Muscle layer of duodenum (tissue), 2 donors: ENCODE measurements around the gene UBR4.
"Not testable (repeated sequence)": the region's sequence is repeated elsewhere in the genome, so short reads cannot be mapped to it uniquely, and the experiment has no call there.

Experiments
- H3K27ac ChIP-seq: one replicate; pipeline ENCODE4 v1.7.0; 2013; ENCODE audit warnings: mild to moderate bottlenecking, low read length
- H3K27me3 ChIP-seq: one replicate; pipeline ENCODE4 v1.7.0; 2013; ENCODE audit warnings: low read depth, mild to moderate bottlenecking, control low read depth, low read length
- H3K36me3 ChIP-seq, 2 donors: one replicate each; pipeline ENCODE4 v1.7.0; 2013; ENCODE audit warnings: low read length in 2 of 2, control low read depth in 1 of 2, mild to moderate bottlenecking in 1 of 2; ENCODE audit not compliant: insufficient read depth in 2 of 2, control insufficient read depth in 1 of 2
- H3K4me1 ChIP-seq, 2 donors: one replicate each; pipeline ENCODE4 v1.7.0; 2013; ENCODE audit warnings: low read length in 2 of 2, mild to moderate bottlenecking in 2 of 2, control low read depth in 1 of 2, moderate library complexity in 1 of 2; ENCODE audit not compliant: insufficient read depth in 2 of 2, control insufficient read depth in 1 of 2
- H3K4me3 ChIP-seq, 2 donors: one replicate each; pipeline ENCODE4 v1.7.0; 2013; ENCODE audit warnings: low read length in 2 of 2, low read depth in 1 of 2, mild to moderate bottlenecking in 1 of 2
- H3K9me3 ChIP-seq, 2 donors: one replicate each; pipeline ENCODE4 v1.7.0; 2013; ENCODE audit warnings: low read length in 2 of 2, control low read depth in 1 of 2, mild to moderate bottlenecking in 1 of 2; ENCODE audit not compliant: control insufficient read depth in 1 of 2
- donor health status: healthy.

Gene UBR4

DNA sequence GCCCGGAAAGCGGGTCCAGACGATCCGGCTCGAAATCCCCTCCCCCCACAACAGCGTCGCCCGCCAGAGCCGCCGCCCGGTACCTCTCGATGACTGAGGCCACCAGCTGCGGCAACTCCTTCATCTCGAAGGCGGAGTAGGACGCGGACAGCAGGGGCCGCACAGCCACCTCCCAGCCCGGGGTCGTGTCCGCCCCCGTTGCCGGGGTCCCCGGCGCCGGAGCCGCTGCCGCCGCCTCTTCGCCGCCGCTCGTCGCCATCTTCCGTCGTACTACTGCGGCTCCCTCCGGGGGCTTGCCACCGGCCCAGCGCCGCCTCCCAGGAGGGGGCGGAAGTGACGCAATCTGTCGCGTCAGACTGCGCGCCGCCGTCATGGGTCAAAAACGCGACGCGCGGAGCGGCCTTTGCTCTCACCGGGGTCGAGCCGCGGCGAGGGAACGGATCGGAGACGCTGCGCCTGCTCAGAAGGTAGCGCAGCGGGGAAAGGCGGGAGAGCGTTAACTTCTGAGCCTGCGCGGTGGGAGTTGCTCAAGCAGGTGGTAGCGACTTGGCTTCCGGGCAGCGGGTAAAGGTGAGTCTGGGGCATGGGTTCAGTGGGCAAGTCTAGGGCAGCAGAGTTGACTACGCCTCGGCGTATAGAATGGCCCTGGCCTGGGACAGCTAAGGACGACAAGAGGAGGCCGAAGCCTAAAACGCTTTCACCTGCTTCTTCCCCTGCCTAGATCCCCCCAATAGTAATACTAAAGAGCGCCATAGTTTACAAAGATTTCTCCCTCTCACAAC lies at the start of gene UBR4:
Gene UBR4, minus strand, starts transcription at position 277 of the 782 bp plus-strand sequence. Its CDS starts 18 bp downstream, at position 259.
- Histone ChIP-seq H3K9me3 (no peaks in the 10 kb centered on the region), H3K27ac (peak within 1 kb of the TSS; percentile 95), H3K4me3 (peak within 1 kb of the TSS; percentile 87 to 93), H3K36me3 (peaks cover 5 to 19% of the 10 kb centered on the region in 2 donors), H3K4me1 (peaks cover 18 to 53% of the 10 kb centered on the region in 2 donors), H3K27me3 (no peaks in the 10 kb centered on the region)

DNA sequence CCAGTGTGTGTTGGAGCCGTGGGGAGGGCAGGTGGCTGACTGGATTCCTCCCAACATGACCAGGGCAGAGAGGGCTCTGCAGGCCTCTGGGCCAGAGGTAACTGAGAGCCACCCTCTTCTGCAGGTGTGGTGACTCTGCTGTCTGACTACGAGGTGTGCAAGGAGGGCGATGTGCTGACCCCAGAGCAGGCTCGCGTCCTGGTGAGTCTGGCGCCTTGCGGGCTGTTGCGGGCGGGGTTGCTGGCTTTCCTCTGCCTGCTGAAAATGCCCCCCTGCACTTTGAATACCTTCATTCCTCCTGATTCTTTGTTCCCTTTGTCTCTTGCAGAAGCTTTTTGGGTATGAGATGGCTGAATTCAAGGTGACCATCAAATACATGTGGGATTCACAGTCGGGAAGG lies 48.3 kb upstream of the UBR4 start:
- Histone ChIP-seq H3K36me3 (peaks cover 33 to 54% of the 10 kb centered on the region in 2 donors), H3K27ac (no peak overlapping the region)

DNA sequence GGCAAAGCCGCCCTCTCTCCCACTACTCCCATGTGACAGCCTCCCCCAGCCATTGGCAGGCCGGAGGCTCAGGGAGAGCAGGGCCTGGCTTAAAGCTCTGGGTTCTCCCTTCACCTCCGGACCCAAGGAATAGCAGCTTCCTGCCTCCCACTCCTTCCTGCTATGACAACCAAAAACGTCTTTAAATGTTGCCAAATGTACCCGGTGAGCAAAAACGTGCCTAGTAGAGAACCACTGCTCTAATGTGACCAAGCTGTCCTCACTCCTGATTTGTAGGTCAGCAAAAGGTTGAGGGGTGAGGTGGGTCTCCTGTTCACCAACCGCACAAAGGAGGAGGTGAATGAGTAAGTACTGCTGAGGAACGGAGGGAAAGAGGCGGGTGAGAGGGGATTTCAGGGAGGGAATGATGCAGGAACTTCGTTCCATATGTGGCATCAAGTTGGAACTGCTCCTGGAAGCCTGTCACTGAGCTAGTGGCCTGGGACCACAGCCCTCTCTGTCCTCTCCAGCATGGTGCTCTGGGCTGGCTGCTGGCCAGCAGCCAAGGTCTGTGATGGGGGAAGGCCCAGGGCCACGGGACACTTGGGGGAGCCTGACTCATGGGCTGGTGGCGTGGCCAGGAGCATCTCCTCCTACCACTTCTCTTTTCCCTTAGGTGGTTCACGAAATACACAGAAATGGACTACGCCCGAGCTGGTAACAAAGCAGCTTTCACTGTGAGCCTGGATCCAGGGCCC lies 47.3 kb upstream of the UBR4 start:
- Histone ChIP-seq H3K9me3 (no peaks in the 10 kb centered on the region), H3K4me1 (peaks cover 7 to 17% of the 10 kb centered on the region in 2 donors), H3K27ac (no peak overlapping the region), H3K27me3 (no peaks in the 10 kb centered on the region), H3K36me3 (peaks cover 33 to 54% of the 10 kb centered on the region in 2 donors), H3K4me3 (no peak overlapping the region)

More for the DNA sequence above, 48.3 kb upstream of the UBR4 start:
- H3K4me3 ChIP-seq = no peak overlapping the region
- H3K27me3 ChIP-seq = no peaks in the 10 kb centered on the region
- H3K4me1 ChIP-seq = peaks cover under 1 to 7% of the 10 kb centered on the region in 2 donors
- H3K9me3 ChIP-seq = no peaks in the 10 kb centered on the region

DNA sequence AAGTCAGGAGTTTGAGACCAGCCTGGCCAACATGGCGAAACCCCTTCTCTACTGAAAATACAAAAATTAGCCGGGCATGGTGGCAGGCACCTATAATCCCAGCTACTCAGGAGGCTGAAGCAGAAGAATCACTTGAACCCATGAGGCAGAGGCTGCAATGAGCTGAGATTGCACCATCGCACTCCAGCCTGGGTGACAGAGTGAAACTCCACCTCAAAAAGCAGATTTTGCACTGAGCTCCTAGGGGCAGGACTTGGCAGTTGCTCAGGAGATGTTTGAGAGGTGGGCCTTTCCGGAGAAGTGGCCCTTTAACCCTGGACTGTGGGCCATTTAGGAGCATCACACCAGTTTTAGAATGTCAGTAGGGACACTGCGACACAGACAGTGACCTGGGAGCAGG lies 46.2 kb upstream of the UBR4 start:
- not testable (repeated sequence) for H3K27ac ChIP-seq, H3K27me3 ChIP-seq, H3K4me3 ChIP-seq, H3K9me3 ChIP-seq
- peaks cover 7 to 20% of the 10 kb centered on the region in 2 donors for H3K4me1 ChIP-seq
- peaks cover 33 to 54% of the 10 kb centered on the region in 2 donors for H3K36me3 ChIP-seq

DNA sequence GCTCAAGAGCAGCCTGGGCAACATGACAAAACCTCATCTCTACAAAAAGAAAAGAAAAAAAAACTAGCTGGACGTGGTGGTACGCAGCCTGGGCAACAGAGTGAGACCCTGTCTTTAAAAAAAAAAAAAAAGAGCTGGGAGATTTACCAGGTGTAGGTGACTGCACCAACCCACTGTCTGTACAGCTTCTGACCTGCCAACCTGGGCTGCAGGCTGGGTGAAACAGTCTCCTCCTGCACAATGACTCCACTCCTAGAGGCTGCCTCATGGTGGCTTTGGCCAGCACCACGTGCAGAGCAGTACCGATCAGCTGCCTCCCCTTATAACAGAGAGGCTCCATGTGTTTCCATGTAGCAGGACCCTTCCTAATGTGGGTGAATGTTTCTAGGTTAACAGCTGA lies 45.2 kb upstream of the UBR4 start:
- H3K4me1 ChIP-seq = peaks cover 13 to 28% of the 10 kb centered on the region in 2 donors
- peaks cover 33 to 46% of the 10 kb centered on the region in 2 donors for H3K36me3 ChIP-seq

DNA sequence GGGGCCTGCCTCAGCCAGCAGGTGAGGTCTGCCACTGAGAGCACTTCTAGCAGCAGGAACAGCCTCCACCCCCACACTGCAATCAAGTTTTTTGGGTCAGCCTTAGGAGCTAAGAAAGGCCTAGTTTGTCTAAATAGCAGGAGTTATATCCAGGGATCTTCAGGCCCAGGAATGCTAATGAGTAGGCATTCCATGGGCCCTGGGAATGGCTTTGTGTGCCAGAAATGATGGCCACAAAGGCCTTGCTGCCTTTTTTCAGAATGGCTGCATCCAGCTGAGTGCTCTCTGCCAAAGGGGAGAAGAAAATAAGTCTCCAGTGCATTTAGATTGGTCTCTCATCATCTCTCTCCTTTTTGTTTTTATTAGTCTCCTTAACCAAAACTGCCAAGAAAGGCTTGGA lies 44.4 kb upstream of the UBR4 start:
- Histone ChIP-seq H3K27me3 (no peaks in the 10 kb centered on the region), H3K4me3 (no peak overlapping the region), H3K9me3 (no peaks in the 10 kb centered on the region), H3K36me3 (peaks cover 27 to 38% of the 10 kb centered on the region in 2 donors), H3K4me1 (peaks cover 15 to 35% of the 10 kb centered on the region in 2 donors), H3K27ac (no peak overlapping the region)

More for the DNA sequence above, 45.2 kb upstream of the UBR4 start:
- no peaks in the 10 kb centered on the region for H3K9me3 ChIP-seq
- no peaks in the 10 kb centered on the region for H3K27me3 ChIP-seq
- no peak overlapping the region for H3K4me3 ChIP-seq
- H3K27ac ChIP-seq = no peak overlapping the region

DNA sequence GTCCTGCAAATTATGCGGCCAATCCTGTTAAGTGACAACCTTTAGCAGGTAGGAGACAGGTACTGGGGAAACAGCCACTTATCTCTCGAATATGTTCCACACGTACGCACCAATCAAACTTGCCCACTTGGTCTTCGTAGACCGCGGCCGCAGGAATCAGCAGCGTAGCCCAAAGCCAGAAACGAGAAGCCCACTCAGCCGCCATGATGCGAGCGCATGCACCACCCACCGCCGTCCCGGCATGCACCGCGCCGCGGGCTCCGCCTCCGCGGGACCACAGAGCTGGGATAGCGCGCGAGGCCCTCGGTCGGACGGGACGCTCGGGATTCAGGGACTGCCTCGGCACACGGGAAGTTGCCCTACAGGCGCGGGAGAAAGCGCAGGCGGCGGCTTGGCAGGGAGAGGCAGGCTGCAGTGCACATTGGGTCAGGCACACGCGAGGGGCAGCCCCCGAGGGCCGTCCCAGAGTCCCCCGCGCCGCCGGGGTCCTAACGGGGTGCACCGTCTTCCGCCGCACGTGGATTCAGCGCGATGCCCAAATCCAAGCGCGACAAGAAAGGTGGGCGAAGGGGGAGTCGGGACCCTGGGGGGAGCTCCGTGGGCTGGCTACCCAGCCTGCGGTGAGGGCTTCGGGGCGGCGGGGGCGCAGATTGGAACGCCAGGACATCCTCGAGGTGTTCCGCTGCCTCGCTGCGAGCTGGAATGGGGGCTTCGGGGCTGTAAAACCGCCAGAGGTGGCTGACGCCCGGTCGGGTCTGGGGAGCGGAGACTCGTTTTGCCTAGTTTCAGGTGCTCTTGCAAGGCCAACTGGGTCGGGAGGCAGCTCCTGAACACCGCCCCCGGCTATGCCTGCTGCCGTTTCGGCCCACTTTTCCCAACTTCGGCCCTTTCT lies 41.5 kb upstream of the UBR4 start, which contains the start of the genes EMC1 and MRTO4:
Gene EMC1, minus strand, starts transcription at position 220 of the 892 bp plus-strand sequence. Its CDS starts 15 bp downstream, at position 205.
Gene MRTO4, plus strand, starts transcription at position 501 of the 892 bp plus-strand sequence. Its CDS starts 31 bp downstream, at position 532.
- Histone ChIP-seq H3K27ac (peak within 1 kb of the TSS; percentile 84), H3K4me1 (peaks cover 15 to 35% of the 10 kb centered on the region in 2 donors), H3K27me3 (no peaks in the 10 kb centered on the region), H3K4me3 (peak within 1 kb of the TSS; percentile 98 to 99), H3K36me3 (peaks cover 9% of the 10 kb centered on the region in 2 donors), H3K9me3 (no peaks in the 10 kb centered on the region)

DNA sequence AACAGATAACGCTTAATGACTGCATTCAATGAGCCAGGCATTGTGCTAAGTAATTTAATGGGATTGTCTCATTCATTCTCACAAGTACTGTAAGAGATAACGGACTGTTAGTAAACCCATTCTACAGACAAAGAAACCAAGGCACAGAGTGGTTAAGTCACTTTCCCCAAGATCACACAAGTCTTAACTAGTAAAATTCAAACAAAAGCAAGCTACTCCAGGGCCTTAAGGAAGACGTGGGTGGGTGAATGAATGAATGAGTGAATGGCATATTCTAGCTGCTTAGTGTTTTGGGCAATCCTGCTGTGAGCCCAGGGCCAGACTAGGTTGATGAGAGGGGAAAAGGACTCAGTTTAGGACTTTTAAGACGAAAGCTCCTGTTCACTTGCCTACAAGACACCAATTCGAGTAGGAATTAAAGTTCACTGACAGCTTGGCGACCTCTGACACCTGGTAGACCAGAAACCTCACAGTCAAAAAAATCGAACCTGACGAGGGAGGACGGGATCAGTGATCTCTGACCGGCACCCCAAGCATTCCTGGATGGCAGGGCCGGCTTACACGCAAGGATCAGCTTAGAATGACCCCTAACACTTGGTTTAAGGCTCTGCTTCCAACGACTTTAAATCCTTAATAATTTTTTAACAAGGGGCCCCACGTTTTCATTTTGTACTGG lies 40.7 kb upstream of the UBR4 start:
- peaks cover 15 to 35% of the 10 kb centered on the region in 2 donors for H3K4me1 ChIP-seq
- no peaks in the 10 kb centered on the region for H3K9me3 ChIP-seq
- H3K27ac ChIP-seq = peak overlapping the region; percentile 84
- peaks cover 2 to 5% of the 10 kb centered on the region in 2 donors for H3K36me3 ChIP-seq
- peak overlapping the region; percentile 98 to 99 for H3K4me3 ChIP-seq
- no peaks in the 10 kb centered on the region for H3K27me3 ChIP-seq

DNA sequence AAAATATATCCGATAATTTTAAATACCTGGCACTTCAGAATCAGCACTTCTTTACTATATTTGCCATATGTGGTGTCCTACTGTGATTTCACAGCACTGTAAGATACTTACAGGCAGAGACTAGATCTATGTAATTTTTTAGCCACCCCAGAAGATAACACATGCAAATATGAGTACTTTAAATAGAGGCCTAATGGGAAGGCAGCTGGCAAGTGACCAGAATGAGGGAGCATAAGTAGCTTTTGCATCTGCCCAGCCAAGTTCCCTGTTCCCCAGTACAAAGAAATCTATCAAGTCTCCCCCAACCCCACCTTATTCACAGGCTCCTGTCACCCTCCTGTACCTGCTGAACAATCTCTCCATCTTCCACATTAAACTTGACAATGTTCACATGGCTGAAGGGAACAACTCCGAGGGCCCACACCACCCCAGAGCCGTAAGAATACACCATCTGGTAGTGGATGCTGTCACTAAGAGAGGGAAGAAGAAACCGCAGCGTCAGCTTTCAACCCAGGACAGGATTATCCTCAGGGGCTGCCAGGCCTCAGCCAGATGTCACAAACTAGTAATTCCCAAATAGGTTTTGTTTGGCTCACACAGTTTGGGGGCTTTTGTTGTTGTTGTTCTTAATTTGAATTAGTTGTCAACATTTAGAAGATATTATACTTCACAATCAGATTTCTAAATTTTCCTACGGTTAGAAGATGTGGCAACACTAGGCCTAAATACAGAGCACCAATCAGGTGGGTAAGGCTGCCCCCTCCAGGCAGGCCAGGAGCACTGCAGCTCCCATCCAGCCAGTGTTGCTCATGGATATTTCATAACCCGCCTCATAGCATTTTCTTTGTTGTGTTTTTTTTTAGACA lies 30.8 kb upstream of the UBR4 start:
- Histone ChIP-seq H3K27ac (peak overlapping the region; percentile 47), H3K27me3 (no peaks in the 10 kb centered on the region), H3K9me3 (no peaks in the 10 kb centered on the region), H3K36me3 (peaks cover 71 to 82% of the 10 kb centered on the region in 2 donors), H3K4me1 (peaks cover 0 to 3% of the 10 kb centered on the region in 2 donors), H3K4me3 (no peak overlapping the region)
